Measurements from ENCODE around the gene IL17RC.

- TF ChIP-seq CTCF (conservative IDR thresholded peaks at IDR 0.05; ENCODE audit: low read depth in 2 of 2) (no peak), CREB1 (CRISPR knock-in tag; IDR thresholded peaks at IDR 0.05; ENCODE audit: low read depth) (no peak), EZH2 (IDR thresholded peaks at IDR 0.05; ENCODE audit: low read depth, unreplicated experiment) (no peak), POLR2AphosphoS5 (IDR thresholded peaks at IDR 0.05; ENCODE audit: low read depth) (no peak), ZNF462 (CRISPR knock-in tag; IDR thresholded peaks at IDR 0.05) (no peak), EZH2phosphoT487 (IDR thresholded peaks at IDR 0.05; ENCODE audit: unreplicated experiment) (no peak), ZNF331 (CRISPR knock-in tag; IDR thresholded peaks at IDR 0.05; ENCODE audit: low read depth) (no peak), ETS1 (IDR thresholded peaks at IDR 0.05) (no peak), REST (IDR thresholded peaks at IDR 0.05; ENCODE audit: unreplicated experiment) (no peak), JUNB (IDR thresholded peaks at IDR 0.05; ENCODE audit: unreplicated experiment) (no peak), STAT1 (IDR thresholded peaks at IDR 0.05; ENCODE audit: unreplicated experiment) (no peak), ZNF114 (CRISPR knock-in tag; IDR thresholded peaks at IDR 0.05) (no peak), NANOG (IDR thresholded peaks at IDR 0.05; ENCODE audit: borderline replicate concordance) (no peak)
Measured at GRCh38 chr3:9902372-9903237, 14.3 kb upstream of the IL17RC start, which contains the start of gene IL17RE.
